Stimulated activated CD4-positive, alpha-beta T cell treated with anti-CD3 and anti-CD28 coated beads, Interleukin-12 subunit alpha, Interleukin-12 subunit beta, amount 100 ng/mL, for 4 hours (primary cell): Measurements from ENCODE around the gene INTS7.

Experiments used
- DNase-seq: peaks from one replicate; pipeline ENCODE4 v3.0.0-alpha.2; 2020

Gene INTS7

GRCh38 chr1:211902624-211903291, 132.6 kb downstream of the INTS7 start:
- no peak for DNase-seq

DNA sequence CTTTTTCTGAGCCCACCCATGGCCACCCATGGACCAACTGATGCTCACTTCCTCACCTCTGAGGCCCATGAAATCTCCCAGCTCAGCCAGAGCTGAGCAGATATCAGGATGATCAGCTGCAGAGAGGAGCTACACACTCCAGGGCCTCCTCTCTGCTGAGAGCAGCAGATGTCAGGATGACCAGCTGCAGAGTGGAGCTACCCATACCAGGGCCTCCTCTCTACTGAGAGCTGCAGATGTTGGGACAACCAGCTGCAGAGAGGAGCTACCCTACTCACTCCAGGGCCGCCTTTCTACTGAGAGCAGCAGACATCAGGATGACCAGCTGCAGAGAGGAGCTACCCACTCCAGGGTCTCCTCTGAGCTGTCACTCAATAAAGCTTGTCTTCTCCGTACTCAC, 133.4 kb downstream of the INTS7 start:
- no peak for DNase-seq

DNA sequence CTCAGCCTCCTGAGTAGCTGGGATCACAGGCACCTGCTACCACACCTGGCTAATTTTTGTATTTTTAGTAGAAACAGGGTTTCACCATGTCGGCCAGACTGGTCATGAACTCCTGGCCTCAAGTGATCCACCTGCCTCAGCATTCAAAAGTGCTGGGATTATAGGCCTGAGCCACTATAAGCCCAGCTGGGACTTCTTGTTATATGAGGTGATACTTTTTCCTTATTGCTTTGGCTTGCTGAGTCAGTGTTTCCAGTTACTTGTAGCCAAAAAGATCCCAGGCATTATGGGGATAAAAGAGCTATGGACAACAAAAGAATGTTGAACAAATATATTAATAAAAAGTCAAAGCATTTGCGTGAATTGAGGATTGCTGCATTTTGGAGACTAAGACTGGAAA, 134.9 kb downstream of the INTS7 start:
- DNase-seq = no peak

GRCh38 chr1:211896958-211897357, 138.4 kb downstream of the INTS7 start:
- no peak for DNase-seq

- no peak for DNase-seq
These were observed 140.1 kb downstream of the INTS7 start for GRCh38 chr1:211895126-211895759.

DNA sequence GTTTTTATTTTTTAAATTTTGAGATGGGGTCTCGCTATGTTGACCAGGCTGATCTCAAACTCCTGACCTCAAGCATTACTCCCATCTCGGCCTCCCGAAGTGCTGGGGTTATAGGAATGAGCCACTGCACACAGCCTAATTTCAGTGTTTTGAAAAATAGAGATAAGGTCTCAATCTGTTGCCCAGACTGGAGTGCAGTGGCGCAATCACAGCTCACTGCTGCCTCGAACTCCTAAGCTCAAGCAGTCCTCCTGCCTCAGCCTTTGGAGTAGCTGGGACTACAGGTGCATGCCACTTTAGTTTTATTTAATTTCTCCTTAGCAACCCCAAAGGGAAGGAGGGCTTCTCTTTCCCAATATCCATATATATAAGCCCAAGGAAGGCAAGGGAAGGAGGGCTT, 141.0 kb downstream of the INTS7 start:
- DNase-seq = no peak

GRCh38 chr1:211893260-211893659, 142.1 kb downstream of the INTS7 start:
- no peak for DNase-seq

DNA sequence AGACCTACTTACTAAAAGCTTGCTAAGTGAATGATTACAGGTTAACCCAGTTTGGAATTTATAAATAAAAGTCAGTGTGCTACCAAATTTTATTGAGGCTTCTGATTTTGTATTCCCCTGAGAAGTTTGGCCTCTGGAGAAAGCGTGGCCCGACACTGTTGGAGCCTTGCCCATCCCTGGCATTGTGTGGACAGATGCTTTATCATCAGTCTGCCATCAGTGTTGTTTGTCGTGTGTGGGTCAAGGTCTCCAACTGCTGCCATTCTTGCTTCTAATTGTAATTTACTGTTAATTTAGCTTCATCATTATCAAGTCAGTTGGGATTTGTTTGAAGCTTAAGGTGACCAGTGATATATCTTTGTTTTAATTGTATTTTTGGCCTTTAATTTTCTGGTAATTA, 142.8 kb downstream of the INTS7 start:
- DNase-seq = no peak

DNA sequence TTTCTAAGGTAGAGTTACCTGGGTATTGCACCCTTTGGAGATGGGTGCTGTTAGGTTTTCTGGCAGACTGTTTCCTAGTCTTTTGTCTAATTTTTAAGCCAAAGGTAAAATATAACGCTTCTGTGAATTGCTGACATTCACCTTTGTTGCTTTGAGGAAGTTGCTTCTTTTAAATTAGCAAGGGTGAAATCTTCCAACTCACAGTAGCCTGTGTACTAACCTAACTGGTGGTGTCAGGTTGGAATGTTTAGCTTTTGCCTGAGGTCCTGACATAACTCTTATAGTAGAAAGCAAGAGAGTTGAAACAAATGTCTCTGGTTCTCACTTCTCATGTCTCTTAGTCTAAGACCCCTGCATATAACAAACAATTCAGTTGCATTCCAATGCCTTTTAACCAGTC, 143.6 kb downstream of the INTS7 start:
- DNase-seq = no peak
